ENCODE results near the gene BRD7. TPM values are rescaled to one million over a fixed set of nuclear protein-coding genes. Genes with fewer than 3 reads are reported as not detected.

BRD7 gene
- total and polyA plus RNA-seq, 4 donors, result 55.2 to 105 (median 92.9) TPM

DNA sequence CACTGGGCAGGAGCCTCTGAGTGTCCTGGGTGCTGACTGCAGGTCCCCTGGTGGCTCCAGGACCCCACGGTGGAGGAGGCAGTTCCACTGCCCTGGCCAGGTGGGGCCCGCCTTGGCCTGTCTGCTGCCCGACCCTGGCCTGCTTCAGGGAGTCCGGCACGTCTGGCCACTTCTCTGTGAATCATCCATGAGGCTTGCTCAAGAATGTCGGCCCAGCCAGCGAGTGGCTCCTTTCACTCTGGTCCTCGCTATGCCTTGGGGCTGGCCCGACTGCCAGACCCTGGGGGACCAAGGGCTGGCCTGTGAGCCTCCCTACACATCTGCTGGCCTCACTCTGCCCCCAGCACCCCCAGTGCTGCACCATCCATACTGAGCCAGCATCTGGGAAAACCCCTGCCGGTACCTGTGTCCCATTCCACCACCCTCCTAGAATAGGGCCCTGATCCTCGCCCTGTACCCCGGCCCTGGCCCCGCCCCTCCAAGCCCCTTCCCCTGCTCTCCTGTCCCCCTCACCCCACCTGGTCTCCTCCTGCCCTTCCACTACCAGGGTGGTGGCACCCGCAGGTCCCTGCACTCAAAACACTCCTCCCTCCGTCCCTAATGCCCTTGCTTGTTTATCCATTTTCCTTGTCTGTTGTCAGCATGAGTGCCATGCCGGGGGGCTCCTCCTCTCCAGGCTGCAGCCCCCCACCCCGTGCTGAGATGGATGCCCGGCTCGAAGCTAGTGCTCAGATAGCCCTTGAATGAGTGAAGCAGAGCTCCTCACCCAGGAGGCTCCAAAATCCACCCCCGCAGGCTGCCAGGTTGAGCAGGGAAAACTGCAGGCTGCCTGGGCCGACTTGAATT is 66.9 kb downstream of the BRD7 start:
- Histone ChIP-seq H3K36me3 (ENCODE audit: control insufficient read depth, insufficient read depth, low read length) (peaks cover 52% of the 10 kb centered on the region), H3K4me3 (ENCODE audit: low read depth, low read length) (no peak overlapping the region), H3K27ac (ENCODE audit: low read depth, low read length) (no peak overlapping the region), H3K9me3 (ENCODE audit: control insufficient read depth, insufficient read depth, low read length) (no peaks in the 10 kb centered on the region), H3K27me3 (ENCODE audit: control insufficient read depth, insufficient read depth, low read length) (no peaks in the 10 kb centered on the region), H3K4me1 (ENCODE audit: control insufficient read depth, insufficient read depth, low read length) (peaks cover 11% of the 10 kb centered on the region)
- 81% methylated on average over 20 of the region's 21 CpGs for WGBS (ENCODE audit: insufficient coverage)
- no peak for DNase-seq (ENCODE audit: low read depth in 4 of 6, low spot score in 6 of 6)

DNA sequence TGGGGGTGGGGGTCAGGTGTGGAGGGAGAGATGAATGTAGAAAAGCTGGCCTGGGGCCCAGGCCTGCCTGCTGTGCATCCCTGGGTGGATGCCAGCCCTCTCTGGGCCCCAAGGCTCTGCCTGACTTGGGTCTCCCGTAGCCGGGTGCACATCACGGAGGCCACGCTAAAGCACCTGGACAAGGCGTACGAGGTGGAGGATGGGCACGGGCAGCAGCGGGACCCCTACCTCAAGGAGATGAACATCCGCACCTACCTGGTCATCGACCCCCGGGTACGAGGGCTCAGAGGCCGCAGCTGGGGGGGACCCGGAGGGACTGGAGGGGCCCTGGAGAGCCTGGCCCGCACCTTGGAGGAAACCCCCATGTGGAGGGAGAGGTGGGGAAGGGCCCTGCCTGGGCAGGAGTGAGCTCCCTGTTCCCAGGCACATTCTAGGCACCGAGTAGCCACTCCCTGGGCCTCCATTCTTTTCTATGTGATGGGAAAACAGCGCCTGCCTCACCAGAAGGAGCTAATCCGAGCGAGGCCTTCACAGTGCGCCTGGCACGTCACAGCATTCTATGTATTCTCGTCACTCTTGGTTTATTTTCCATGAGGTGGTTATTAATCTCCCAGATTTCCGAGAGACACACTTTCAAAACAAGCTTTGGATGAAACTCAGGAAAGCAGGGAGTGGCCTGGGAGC is 67.7 kb downstream of the BRD7 start:
- Histone ChIP-seq H3K4me1 (ENCODE audit: control insufficient read depth, insufficient read depth, low read length) (peaks cover 12% of the 10 kb centered on the region), H3K27me3 (ENCODE audit: control insufficient read depth, insufficient read depth, low read length) (no peaks in the 10 kb centered on the region), H3K9me3 (ENCODE audit: control insufficient read depth, insufficient read depth, low read length) (no peaks in the 10 kb centered on the region), H3K36me3 (ENCODE audit: control insufficient read depth, insufficient read depth, low read length) (peaks cover 52% of the 10 kb centered on the region), H3K4me3 (ENCODE audit: low read depth, low read length) (no peak overlapping the region), H3K27ac (ENCODE audit: low read depth, low read length) (no peak overlapping the region)
- DNase-seq (ENCODE audit: low read depth in 4 of 6, low spot score in 6 of 6), result no peak
- WGBS (ENCODE audit: insufficient coverage), result 90% methylated on average over 22 of the region's 23 CpGs

DNA sequence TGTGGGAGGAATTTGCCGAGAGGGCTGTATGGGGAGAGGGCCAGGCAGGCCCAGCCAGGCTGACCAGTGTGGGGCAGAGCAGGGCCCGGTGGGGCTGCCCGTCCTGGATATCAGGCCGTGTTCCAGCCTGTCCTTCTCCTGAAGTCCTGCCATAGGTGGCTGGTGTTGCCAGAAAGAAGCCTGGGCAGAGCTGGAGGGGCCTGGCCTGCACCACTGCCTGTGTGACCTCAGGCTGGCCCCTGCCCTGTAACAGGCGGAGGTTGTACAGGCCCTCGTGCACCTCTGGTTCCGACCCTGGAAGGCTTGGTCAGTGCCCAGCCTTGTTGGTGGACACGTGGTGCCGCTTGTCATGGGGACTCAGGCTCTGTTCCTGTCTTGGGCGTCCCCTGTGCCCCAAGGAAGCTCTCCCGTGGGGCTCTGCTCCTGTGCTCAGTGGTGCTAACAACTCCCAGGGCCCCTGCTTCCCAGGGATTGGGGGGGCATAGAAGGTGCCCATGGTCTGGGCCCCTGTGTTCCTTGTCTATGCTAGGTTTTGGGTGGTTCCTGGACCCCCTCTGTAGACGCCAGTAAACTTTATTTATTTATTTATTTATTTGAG is 69.2 kb downstream of the BRD7 start:
- peaks cover 45% of the 10 kb centered on the region for H3K36me3 ChIP-seq (ENCODE audit: control insufficient read depth, insufficient read depth, low read length)
- H3K4me1 ChIP-seq (ENCODE audit: control insufficient read depth, insufficient read depth, low read length), result peaks cover 12% of the 10 kb centered on the region
- H3K27ac ChIP-seq (ENCODE audit: low read depth, low read length), result no peak overlapping the region
- no peaks in the 10 kb centered on the region for H3K27me3 ChIP-seq (ENCODE audit: control insufficient read depth, insufficient read depth, low read length)
- H3K9me3 ChIP-seq (ENCODE audit: control insufficient read depth, insufficient read depth, low read length), result no peaks in the 10 kb centered on the region
- DNase-seq (ENCODE audit: low read depth in 4 of 6, low spot score in 6 of 6), result no peak
- WGBS (ENCODE audit: insufficient coverage), result 94% methylated on average over 11 of the region's 12 CpGs
- no peak overlapping the region for H3K4me3 ChIP-seq (ENCODE audit: low read depth, low read length)

DNA sequence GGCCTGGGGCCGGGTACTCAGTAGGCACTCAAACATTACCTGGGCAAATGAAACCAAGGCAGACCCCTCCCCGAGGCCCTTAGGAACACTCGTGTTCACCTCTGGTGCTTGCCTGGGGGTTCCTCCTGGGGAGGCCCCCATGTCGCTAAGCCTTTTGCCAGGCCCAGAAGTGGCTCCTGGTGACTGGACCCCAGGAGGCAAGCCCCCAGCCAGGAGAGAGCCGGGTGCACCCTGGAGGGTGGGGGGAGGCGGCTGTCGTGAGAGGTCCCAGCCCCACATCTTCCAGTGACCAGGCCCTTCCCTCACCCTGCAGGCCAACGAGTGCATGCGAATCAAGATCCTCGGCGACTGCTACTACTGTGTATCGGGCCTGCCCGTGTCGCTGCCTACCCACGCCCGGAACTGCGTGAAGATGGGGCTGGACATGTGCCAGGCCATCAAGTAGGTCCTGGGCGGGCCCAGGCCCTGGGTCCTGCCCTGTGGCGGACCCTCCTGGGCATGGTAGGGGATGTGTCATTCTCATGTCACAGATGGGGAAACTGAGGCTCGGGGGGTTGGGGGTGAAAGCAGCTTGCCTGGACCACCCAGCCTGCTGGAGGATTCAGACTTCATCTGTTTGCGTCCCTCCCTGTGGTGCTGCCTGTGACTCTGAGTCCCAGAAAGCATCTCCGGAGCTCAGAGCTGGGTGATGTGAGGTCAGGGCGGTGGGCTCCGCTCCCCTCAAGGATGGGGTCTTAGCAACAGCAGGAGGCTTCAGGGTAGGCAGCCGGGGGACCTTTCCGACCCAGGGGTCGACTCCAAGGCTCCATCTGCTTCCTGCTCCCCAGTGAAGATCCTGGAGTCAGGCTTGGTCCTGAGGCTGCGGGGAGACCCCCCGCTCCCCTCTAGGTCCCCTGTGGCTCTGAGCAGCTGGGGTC is 69.9 kb downstream of the BRD7 start:
- no peak for DNase-seq (ENCODE audit: low read depth in 4 of 6, low spot score in 6 of 6)
- Histone ChIP-seq H3K4me1 (ENCODE audit: control insufficient read depth, insufficient read depth, low read length) (peaks cover 12% of the 10 kb centered on the region), H3K9me3 (ENCODE audit: control insufficient read depth, insufficient read depth, low read length) (no peaks in the 10 kb centered on the region), H3K4me3 (ENCODE audit: low read depth, low read length) (no peak overlapping the region), H3K27ac (ENCODE audit: low read depth, low read length) (no peak overlapping the region), H3K36me3 (ENCODE audit: control insufficient read depth, insufficient read depth, low read length) (peaks cover 44% of the 10 kb centered on the region), H3K27me3 (ENCODE audit: control insufficient read depth, insufficient read depth, low read length) (no peaks in the 10 kb centered on the region)
- 86% methylated on average over 26 of the region's 29 CpGs for WGBS (ENCODE audit: insufficient coverage)

DNA sequence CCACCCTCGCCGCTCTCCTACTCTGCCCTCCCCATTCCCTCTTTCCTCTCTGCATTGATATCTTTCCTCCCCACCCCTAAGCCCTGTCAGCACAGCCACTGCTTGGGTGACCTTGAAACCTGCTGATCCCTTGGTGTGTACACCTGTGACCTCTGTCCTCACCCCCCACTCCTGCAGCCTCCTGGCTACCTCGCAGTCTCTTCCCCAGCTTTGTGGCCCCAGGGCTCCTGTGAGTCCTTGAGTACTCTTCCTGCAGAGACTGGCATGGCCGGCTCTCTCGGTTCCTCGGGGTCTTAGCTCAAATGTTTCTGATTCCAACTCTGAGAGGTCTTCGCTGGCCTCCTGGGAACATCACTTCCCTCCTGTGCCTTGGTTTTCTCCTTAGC is 70.7 kb downstream of the BRD7 start:
- peaks cover 12% of the 10 kb centered on the region for H3K4me1 ChIP-seq (ENCODE audit: control insufficient read depth, insufficient read depth, low read length)
- 81% methylated on average over 7 of the region's 7 CpGs for WGBS (ENCODE audit: insufficient coverage)
- H3K4me3 ChIP-seq (ENCODE audit: low read depth, low read length), result no peak overlapping the region
- no peaks in the 10 kb centered on the region for H3K27me3 ChIP-seq (ENCODE audit: control insufficient read depth, insufficient read depth, low read length)
- peaks cover 48% of the 10 kb centered on the region for H3K36me3 ChIP-seq (ENCODE audit: control insufficient read depth, insufficient read depth, low read length)
- no peaks in the 10 kb centered on the region for H3K9me3 ChIP-seq (ENCODE audit: control insufficient read depth, insufficient read depth, low read length)
- no peak overlapping the region for H3K27ac ChIP-seq (ENCODE audit: low read depth, low read length)
- DNase-seq (ENCODE audit: low read depth in 4 of 6, low spot score in 6 of 6), result no peak

DNA sequence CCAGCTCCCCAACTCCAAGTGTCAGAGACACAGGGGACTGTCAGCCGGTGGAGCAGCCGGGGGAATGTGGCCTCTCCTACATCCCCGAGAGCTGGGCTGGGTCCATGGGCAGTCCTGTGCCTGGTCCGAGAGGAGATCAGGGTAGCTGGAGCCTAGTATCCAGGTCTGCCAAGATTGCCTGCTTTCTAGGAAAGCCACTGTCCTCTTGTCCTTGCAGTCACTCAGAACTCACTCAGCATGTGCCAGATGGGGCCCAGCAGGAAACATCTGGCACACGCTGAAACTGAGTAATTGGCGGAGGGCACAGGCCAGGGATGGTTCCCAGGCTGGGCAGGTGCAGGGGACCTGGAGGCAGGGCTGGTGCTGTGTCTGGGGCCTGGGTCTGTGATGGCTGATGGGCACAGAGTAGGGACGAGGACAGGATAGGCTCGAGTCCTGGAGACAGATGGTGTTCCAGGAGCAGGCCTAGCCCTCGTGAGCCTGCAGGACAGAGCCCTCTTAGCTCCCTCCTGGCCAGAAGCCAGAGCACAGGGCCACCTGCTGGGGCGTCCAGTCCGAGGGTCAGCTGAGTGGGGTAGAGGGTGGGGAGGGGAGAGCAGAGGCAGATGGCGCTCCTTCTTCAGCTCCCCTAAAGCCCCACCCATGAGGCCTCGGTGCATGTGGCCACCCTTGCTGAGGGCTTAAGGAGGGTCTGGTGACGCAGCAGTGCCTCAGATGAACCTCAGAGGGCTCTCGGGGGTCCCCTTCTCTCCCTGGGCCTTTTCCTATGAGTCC is 71.3 kb downstream of the BRD7 start:
- WGBS (ENCODE audit: insufficient coverage), result 53% methylated on average over 11 of the region's 15 CpGs
- Histone ChIP-seq H3K27me3 (ENCODE audit: control insufficient read depth, insufficient read depth, low read length) (no peaks in the 10 kb centered on the region), H3K4me3 (ENCODE audit: low read depth, low read length) (no peak overlapping the region), H3K9me3 (ENCODE audit: control insufficient read depth, insufficient read depth, low read length) (no peaks in the 10 kb centered on the region), H3K36me3 (ENCODE audit: control insufficient read depth, insufficient read depth, low read length) (peaks cover 54% of the 10 kb centered on the region), H3K27ac (ENCODE audit: low read depth, low read length) (no peak overlapping the region), H3K4me1 (ENCODE audit: control insufficient read depth, insufficient read depth, low read length) (peaks cover 12% of the 10 kb centered on the region)
- DNase-seq (ENCODE audit: low read depth in 4 of 6, low spot score in 6 of 6), result peak in 2 of 6 donors; percentile 30 to 32

DNA sequence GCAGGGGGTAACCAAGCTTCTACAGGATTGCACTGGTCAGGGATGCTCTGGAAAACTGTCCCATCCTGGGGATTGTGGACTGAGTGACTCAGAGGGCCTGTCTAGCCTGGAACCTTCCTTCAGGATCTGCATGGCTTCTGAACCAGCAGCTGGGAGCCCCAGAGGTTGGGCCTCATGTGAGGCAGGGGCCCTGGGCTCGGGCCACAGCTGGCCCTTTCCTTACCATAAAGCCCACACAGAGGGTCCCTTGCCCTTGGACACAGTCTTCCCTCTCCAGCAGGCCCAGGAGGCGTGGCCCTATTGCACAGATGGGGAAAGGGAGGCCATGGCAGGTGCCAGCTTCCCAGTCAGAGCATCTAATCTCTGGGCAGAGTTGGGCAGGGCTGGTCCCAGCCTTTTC is 72.0 kb downstream of the BRD7 start:
- WGBS (ENCODE audit: insufficient coverage), result 100% methylated on average over 1 of the region's 2 CpGs
- H3K9me3 ChIP-seq (ENCODE audit: control insufficient read depth, insufficient read depth, low read length), result no peaks in the 10 kb centered on the region
- H3K36me3 ChIP-seq (ENCODE audit: control insufficient read depth, insufficient read depth, low read length), result peaks cover 58% of the 10 kb centered on the region
- H3K4me3 ChIP-seq (ENCODE audit: low read depth, low read length), result no peak overlapping the region
- peaks cover 12% of the 10 kb centered on the region for H3K4me1 ChIP-seq (ENCODE audit: control insufficient read depth, insufficient read depth, low read length)
- no peaks in the 10 kb centered on the region for H3K27me3 ChIP-seq (ENCODE audit: control insufficient read depth, insufficient read depth, low read length)
- no peak overlapping the region for H3K27ac ChIP-seq (ENCODE audit: low read depth, low read length)
- no peak for DNase-seq (ENCODE audit: low read depth in 4 of 6, low spot score in 6 of 6)

DNA sequence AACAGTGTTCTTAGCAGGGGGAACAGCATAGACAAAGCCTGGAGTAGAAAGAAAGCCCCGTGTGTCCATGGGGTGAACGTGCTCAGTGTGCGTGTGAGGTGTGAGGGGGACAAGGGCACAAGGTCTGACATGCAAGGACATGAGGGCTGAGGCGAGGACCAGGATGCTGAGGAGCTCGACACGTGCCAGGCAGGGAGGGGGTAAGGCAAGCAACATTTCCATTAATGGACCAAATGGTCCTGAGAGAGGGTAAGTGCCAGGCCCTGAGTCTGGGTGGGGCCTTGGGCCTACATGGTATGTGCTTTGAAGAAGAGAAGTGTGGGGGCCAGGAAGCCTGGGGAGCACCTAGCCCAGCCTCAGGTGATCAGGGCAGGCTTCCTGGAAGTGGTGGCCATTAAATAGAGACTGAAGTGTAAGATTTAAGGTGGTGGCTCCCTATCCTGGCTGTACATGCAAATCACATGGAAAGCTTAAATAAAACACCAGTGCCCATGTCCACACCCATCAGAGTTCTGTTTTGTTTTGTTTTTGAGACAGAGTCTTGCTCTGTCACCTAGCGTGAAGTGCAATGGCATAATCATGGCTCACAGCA is 73.2 kb downstream of the BRD7 start:
- WGBS (ENCODE audit: insufficient coverage), result 96% methylated on average over 7 of the region's 7 CpGs
- peaks cover 52% of the 10 kb centered on the region for H3K36me3 ChIP-seq (ENCODE audit: control insufficient read depth, insufficient read depth, low read length)
- H3K9me3 ChIP-seq (ENCODE audit: control insufficient read depth, insufficient read depth, low read length), result no peaks in the 10 kb centered on the region
- DNase-seq (ENCODE audit: low read depth in 4 of 6, low spot score in 6 of 6), result no peak
- peaks cover 12% of the 10 kb centered on the region for H3K4me1 ChIP-seq (ENCODE audit: control insufficient read depth, insufficient read depth, low read length)
- no peak overlapping the region for H3K27ac ChIP-seq (ENCODE audit: low read depth, low read length)
- H3K4me3 ChIP-seq (ENCODE audit: low read depth, low read length), result no peak overlapping the region
- no peaks in the 10 kb centered on the region for H3K27me3 ChIP-seq (ENCODE audit: control insufficient read depth, insufficient read depth, low read length)
